CD4-positive, alpha-beta T cell (primary cell): Measurements from ENCODE around the gene LOC128125822.
A peak's percentile ranks its signal among the peaks of the same experiment; 100 is the strongest.

ENCODE experiments used
- ATAC-seq: fragments of 200-7000 bp; cut with Tn5 transposase; one replicate; pipeline ENCODE4 v1.10.0; 2022; ENCODE audit warnings: mild to moderate bottlenecking; ENCODE audit not compliant: poor library complexity
- CTCF ChIA-PET: fragments of 350-600 bp; sonication (Branson Sonifier 250); formaldehyde crosslinking; loops from one replicate; lab custom pipeline; 2021; ENCODE audit warnings: antibody characterized with exemption, inconsistent platforms; lab: Charles Lee
- POLR2A ChIA-PET: fragments of 350-600 bp; sonication (Branson Sonifier 250); formaldehyde crosslinking; loops from one replicate; lab custom pipeline; 2021; ENCODE audit warnings: antibody characterized with exemption, inconsistent platforms; lab: Charles Lee
- DNase-seq, 14 experiments: peaks; one replicate each; pipeline ENCODE4 v3.0.0-alpha.2; 2013 to 2020; ENCODE audit warnings: mixed read lengths in 2 of 14
- H3K27ac ChIP-seq, 2 donors: one replicate each; pipeline versions ENCODE4 v1.5.1 to v1.7.0; 2013; ENCODE audit warnings: low read length in 2 of 2, low read depth in 1 of 2, mild to moderate bottlenecking in 1 of 2
- H3K27me3 ChIP-seq, 2 experiments: 1 replicate in 1 of 2; 2 replicates in 1 of 2; pipeline versions ENCODE4 v1.6.1 to v1.7.0; 2013; ENCODE audit warnings: low read length in 2 of 2, control low read depth in 1 of 2, mild to moderate bottlenecking in 1 of 2, moderate library complexity in 1 of 2; ENCODE audit not compliant: insufficient read depth in 2 of 2, control insufficient read depth in 1 of 2
- H3K36me3 ChIP-seq: one replicate; pipeline ENCODE4 v1.6.1; 2013; ENCODE audit warnings: low read length, control low read depth; ENCODE audit not compliant: insufficient read depth
- H3K4me1 ChIP-seq: one replicate; pipeline ENCODE4 v1.6.1; 2013; ENCODE audit warnings: low read length, control low read depth; ENCODE audit not compliant: insufficient read depth
- H3K4me3 ChIP-seq: one replicate; pipeline ENCODE4 v1.5.1; 2013; ENCODE audit warnings: mild to moderate bottlenecking, low read length, moderate library complexity
- H3K9me3 ChIP-seq, 2 experiments: 1 replicate in 1 of 2; 2 replicates in 1 of 2; pipeline versions ENCODE4 v1.6.1 to v1.7.0; 2013; ENCODE audit warnings: low read length in 2 of 2, mild to moderate bottlenecking in 2 of 2, control low read depth in 1 of 2, moderate library complexity in 1 of 2; ENCODE audit not compliant: control insufficient read depth in 1 of 2, insufficient read depth in 1 of 2
- H3K27ac Mint-ChIP-seq: one replicate; pipeline ENCODE4 v1.8.0; 2020; ENCODE audit warnings: mixed read lengths
- H3K27me3 Mint-ChIP-seq: one replicate; pipeline ENCODE4 v1.8.0; 2021; ENCODE audit warnings: mixed read lengths
- H3K36me3 Mint-ChIP-seq: one replicate; pipeline ENCODE4 v1.8.0; 2021; ENCODE audit warnings: low read depth, mixed read lengths
- H3K4me1 Mint-ChIP-seq: one replicate; pipeline ENCODE4 v1.8.0; 2021; ENCODE audit warnings: low read depth, mixed read lengths
- H3K4me3 Mint-ChIP-seq: one replicate; pipeline ENCODE4 v1.8.0; 2020; ENCODE audit warnings: mild to moderate bottlenecking, mixed read lengths
- H3K9me3 Mint-ChIP-seq: one replicate; pipeline ENCODE4 v1.8.0; 2020; ENCODE audit warnings: mixed read lengths
- intact Hi-C, 2 experiments: fragments of 100-400 bp; cut with DNase I in 1 of 2; cut with micrococcal nuclease in 1 of 2; formaldehyde crosslinking; loops; one replicate each; pipeline versions ENCODE4 v1.15.1 to v1.9.0; 2023 to 2025; cut with DNase I, micrococcal nuclease
- TF ChIP-seq, protein P1 (sequence below): fragments of 200-600 bp; IDR thresholded peaks from one replicate; pipeline ENCODE4 v1.8.0; 2022; ENCODE audit warnings: antibody characterized with exemption, mild to moderate bottlenecking

Gene LOC128125822

DNA sequence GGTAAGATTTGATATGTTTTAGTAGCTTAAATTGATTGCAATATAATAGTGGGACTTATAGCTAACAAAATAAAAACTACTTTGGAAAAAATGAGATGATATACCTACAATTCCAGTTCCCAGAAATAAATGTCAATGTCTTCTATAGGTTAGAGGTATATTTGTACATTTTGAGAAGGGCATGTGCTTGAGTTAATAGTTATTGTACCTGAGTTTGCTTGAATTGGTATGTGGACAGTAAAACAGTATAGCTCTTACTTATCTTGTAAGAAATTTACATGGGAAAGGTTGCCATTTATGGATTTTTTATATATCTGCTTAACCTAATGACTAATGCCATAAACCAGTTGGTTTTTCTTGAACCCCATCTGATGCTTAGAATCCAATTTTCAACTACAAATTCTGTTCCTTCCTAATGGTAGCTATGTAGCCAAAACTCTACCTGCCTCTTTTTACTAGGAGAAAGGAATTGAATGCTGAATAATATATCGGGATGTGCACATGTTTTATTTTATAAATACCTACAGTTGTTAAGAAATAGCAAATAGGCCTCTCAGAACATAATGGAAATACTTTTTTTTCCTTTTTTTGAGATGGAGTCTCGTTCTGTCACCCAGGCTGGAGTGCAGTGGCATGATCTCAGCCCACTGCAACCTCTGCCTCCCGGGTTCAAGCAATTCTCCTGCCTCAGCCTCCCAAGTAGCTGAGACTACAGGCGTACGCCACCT is 4.9 kb downstream of the LOC128125822 start:
- Mint-ChIP-seq H3K9me3 (no peaks in the 10 kb centered on the region), H3K36me3 (peaks cover 78% of the 10 kb centered on the region), H3K27ac (peak overlapping the region; percentile 45), H3K4me1 (peaks cover 36% of the 10 kb centered on the region), H3K27me3 (no peaks in the 10 kb centered on the region), H3K4me3 (no peak overlapping the region)
- H3K4me3 ChIP-seq = no peak overlapping the region
- H3K27ac ChIP-seq = no peak overlapping the region
- no peaks in the 10 kb centered on the region for H3K27me3 ChIP-seq
- ATAC-seq = no peak
- H3K9me3 ChIP-seq = no peaks in the 10 kb centered on the region
- H3K4me1 ChIP-seq = peaks cover 10% of the 10 kb centered on the region
- intact Hi-C loops = no loop called here
- no peak for DNase-seq
- peaks cover 47% of the 10 kb centered on the region for H3K36me3 ChIP-seq
- POLR2A ChIA-PET = interaction anchor here (1.4 kb wide), 2 partner anchors 20 to 59 kb away, joined by 4 to 7 read pairs; partner anchors contain the start of gene PHF3
- CTCF ChIA-PET = interaction anchor here (0.7 kb wide), 1 partner anchor 21 kb away, joined by 3 read pairs; no protein-coding TSS in a partner anchor
- TF ChIP-seq, protein P1, sequence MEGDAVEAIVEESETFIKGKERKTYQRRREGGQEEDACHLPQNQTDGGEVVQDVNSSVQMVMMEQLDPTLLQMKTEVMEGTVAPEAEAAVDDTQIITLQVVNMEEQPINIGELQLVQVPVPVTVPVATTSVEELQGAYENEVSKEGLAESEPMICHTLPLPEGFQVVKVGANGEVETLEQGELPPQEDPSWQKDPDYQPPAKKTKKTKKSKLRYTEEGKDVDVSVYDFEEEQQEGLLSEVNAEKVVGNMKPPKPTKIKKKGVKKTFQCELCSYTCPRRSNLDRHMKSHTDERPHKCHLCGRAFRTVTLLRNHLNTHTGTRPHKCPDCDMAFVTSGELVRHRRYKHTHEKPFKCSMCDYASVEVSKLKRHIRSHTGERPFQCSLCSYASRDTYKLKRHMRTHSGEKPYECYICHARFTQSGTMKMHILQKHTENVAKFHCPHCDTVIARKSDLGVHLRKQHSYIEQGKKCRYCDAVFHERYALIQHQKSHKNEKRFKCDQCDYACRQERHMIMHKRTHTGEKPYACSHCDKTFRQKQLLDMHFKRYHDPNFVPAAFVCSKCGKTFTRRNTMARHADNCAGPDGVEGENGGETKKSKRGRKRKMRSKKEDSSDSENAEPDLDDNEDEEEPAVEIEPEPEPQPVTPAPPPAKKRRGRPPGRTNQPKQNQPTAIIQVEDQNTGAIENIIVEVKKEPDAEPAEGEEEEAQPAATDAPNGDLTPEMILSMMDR = no peak

DNA sequence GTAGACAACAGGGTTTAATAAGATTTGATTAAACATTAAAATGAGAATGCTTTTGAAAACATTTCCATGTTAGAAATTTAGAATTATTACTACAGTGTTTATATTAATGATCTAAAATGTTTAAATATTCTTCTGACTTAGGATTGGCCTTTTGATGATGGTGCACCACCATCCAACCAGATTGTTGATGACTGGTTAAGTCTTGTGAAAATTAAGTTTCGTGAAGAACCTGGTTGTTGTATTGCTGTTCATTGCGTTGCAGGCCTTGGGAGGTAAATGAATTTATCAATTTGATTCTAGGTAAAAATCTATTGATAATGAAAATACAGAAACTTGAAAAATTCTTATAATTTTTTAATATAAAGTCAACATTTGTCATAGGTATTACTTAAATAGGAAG is 6.5 kb downstream of the LOC128125822 start:
- intact Hi-C loops = no loop called here
- no peak overlapping the region for H3K4me3 ChIP-seq
- no peak overlapping the region for H3K27ac ChIP-seq
- DNase-seq (no peak), ATAC-seq (no peak)
- H3K4me1 ChIP-seq = peaks cover 7% of the 10 kb centered on the region
- no peaks in the 10 kb centered on the region for H3K9me3 ChIP-seq
- no peaks in the 10 kb centered on the region for H3K27me3 ChIP-seq
- Mint-ChIP-seq H3K4me3 (no peak overlapping the region), H3K27me3 (no peaks in the 10 kb centered on the region), H3K4me1 (peaks cover 33% of the 10 kb centered on the region), H3K36me3 (peaks cover 74% of the 10 kb centered on the region), H3K27ac (no peak overlapping the region), H3K9me3 (no peaks in the 10 kb centered on the region)
- TF ChIP-seq, protein P1 = no peak
- POLR2A ChIA-PET = no interaction called here
- CTCF ChIA-PET = no interaction called here
- peaks cover 47% of the 10 kb centered on the region for H3K36me3 ChIP-seq

DNA sequence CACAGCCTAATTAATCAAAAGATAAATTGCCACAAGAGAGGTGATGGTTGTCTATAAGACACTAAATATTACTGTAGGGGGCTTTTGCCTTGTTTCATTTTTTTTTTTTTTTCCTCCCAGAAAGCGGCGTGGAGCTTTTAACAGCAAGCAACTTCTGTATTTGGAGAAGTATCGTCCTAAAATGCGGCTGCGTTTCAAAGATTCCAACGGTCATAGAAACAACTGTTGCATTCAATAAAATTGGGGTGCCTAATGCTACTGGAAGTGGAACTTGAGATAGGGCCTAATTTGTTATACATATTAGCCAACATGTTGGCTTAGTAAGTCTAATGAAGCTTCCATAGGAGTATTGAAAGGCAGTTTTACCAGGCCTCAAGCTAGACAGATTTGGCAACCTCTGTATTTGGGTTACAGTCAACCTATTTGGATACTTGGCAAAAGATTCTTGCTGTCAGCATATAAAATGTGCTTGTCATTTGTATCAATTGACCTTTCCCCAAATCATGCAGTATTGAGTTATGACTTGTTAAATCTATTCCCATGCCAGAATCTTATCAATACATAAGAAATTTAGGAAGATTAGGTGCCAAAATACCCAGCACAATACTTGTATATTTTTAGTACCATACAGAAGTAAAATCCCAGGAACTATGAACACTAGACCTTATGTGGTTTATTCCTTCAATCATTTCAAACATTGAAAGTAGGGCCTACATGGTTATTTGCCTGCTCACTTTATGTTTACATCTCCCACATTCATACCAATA is 7.8 kb downstream of the LOC128125822 start:
- no peak overlapping the region for H3K4me3 Mint-ChIP-seq
- ATAC-seq (no peak), DNase-seq (no peak)
- Histone ChIP-seq H3K27ac (no peak overlapping the region), H3K36me3 (peaks cover 47% of the 10 kb centered on the region), H3K9me3 (no peaks in the 10 kb centered on the region), H3K27me3 (no peaks in the 10 kb centered on the region), H3K4me3 (no peak overlapping the region), H3K4me1 (no peaks in the 10 kb centered on the region)
- H3K27ac Mint-ChIP-seq = no peak overlapping the region
- POLR2A ChIA-PET = no interaction called here
- CTCF ChIA-PET = no interaction called here
- H3K27me3 Mint-ChIP-seq = no peaks in the 10 kb centered on the region
- peaks cover 20% of the 10 kb centered on the region for H3K4me1 Mint-ChIP-seq
- H3K36me3 Mint-ChIP-seq = peaks cover 70% of the 10 kb centered on the region
- intact Hi-C loops = no loop called here
- TF ChIP-seq, protein P1 = no peak
- H3K9me3 Mint-ChIP-seq = no peaks in the 10 kb centered on the region
